Hepatocyte (in vitro differentiated cells): ENCODE measurements around the gene SYNGR1.

Source experiments
- CTCF ChIP-seq: fragments of 200-600 bp; sonication (generic); IDR thresholded peaks from 2 replicates; pipeline ENCODE4 v1.5.1; 2016; ENCODE audit warnings: antibody characterized with exemption, mild to moderate bottlenecking; ENCODE audit not compliant: poor library complexity
- EZH2 ChIP-seq: fragments of 200-600 bp; sonication (generic); IDR thresholded peaks from 2 replicates; pipeline ENCODE4 v1.6.1; 2016; ENCODE audit warnings: antibody characterized with exemption, mild to moderate bottlenecking, borderline replicate concordance
- EZH2phosphoT487 ChIP-seq: fragments of 200-600 bp; sonication (generic); IDR thresholded peaks from one replicate; pipeline ENCODE4 v1.6.1; 2018; ENCODE audit warnings: antibody characterized with exemption, mild to moderate bottlenecking, low read depth, moderate library complexity; ENCODE audit not compliant: unreplicated experiment, severe bottlenecking

DNA sequence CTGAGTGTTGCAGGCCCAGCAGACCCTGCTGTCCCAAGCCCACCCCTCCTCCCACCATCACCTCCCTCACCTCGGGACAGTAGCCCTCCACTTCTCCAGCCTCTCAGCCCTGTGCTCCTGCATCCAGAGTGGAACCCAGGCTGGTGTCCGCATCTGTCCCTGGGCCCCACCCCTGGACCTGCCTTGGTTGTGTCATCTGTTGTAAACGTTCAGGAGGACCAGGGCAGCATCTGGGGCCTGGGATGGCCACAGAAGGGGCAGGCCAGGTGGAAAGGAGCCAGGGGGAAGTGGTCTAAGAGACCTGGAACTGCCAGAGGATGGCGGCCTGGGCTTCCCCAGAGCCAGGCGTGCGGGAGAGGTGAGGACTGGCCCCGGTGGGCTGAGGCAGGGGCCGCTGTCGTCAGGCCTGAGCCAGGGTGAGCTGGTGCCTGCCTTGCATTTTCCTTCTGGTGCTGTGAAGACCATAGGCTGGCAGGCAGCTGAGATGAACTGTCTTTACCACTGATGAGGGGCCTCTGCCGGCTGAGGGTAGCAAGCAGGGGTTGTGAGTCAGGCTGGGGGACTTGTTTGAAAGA is 80.9 kb downstream of the SYNGR1 start:
- TF ChIP-seq CTCF (no peak), EZH2 (no peak), EZH2phosphoT487 (no peak)
